Measurements from ENCODE around the gene RILPL1. TPM values are rescaled to one million over a fixed set of nuclear protein-coding genes. Genes with fewer than 3 reads are reported as not detected.
"Not testable (repeated sequence)": the region's sequence is repeated elsewhere in the genome, so short reads cannot be mapped to it uniquely, and the experiment has no call there.

RILPL1 gene
- total and polyA plus RNA-seq, 9 of the 15 experiments (the other 6 are each of a cell fraction or from before 2014, with no cell fraction given), result 0.25 to 10.6 (median 8.6) TPM

GRCh38 chr12:123580772-123581171 is 47.3 kb upstream of the RILPL1 start:
- Histone ChIP-seq H3K9ac (ENCODE audit: insufficient read depth in 1 of 2, low read depth in 2 of 2, low read length in 2 of 2) (no peak overlapping the region), H3K36me3 (ENCODE audit: control insufficient read depth, insufficient read depth, low read length) (peaks cover 6% of the 10 kb centered on the region; the same call in 1 of the 3 replicates), H3K4me3 (no peak overlapping the region), H3K79me2 (ENCODE audit: control insufficient read depth, insufficient read depth, low read length) (peaks cover 38% of the 10 kb centered on the region), H3K4me2 (ENCODE audit: insufficient read depth, low read length) (no peak overlapping the region), H4K20me1 (replicated peaks; ENCODE audit: control insufficient read depth, insufficient read depth, low read length) (no peaks in the 10 kb centered on the region), H3K9me1 (ENCODE audit: control insufficient read depth, insufficient read depth, low read length) (no peaks in the 10 kb centered on the region), H3K9me3 (replicated peaks; ENCODE audit: control insufficient read depth, insufficient read depth, low read depth, low read length) (no peaks in the 10 kb centered on the region), H3K4me1 (replicated peaks in 1 of 2; ENCODE audit: control insufficient read depth in 2 of 2, insufficient read depth in 2 of 2, low read length in 2 of 2) (peaks cover 11 to 12% of the 10 kb centered on the region in 2 experiments), H3K27me3 (ENCODE audit: control insufficient read depth in 2 of 2, insufficient read depth in 2 of 2, low read length in 2 of 2) (no peaks in the 10 kb centered on the region), H3K27ac (ENCODE audit: extremely low read depth, low read depth, low read length) (no peak overlapping the region), H2AFZ (ENCODE audit: low read depth, low read length) (no peak overlapping the region)
- BruUV-seq (replicated peaks), result no TSS peak
- in situ Hi-C loops (cut with MboI) (no loop called here), intact Hi-C loops (cut with micrococcal nuclease) (loop anchor here (5.0 kb wide), 2 partner anchors 123 to 218 kb away; partner anchors contain the start of genes SBNO1 and SNRNP35)
- DNase-seq (ENCODE audit: extremely low read depth in 1 of 4, low spot score in 3 of 4) (no peak), ATAC-seq (no peak), FAIRE-seq (no peak)
- 88% methylated on average over 4 of the region's 4 CpGs for WGBS (ENCODE audit: insufficient coverage, low coverage, missing lambda C conversion rate)
- ChIA-PET CTCF (ENCODE audit: low intra/inter-chr PET ratio) (no interaction called here), POLR2A (interaction anchor here (1.8 kb wide), 1 partner anchor 9 kb away, joined by 5 read pairs; no protein-coding TSS in a partner anchor)
- TF ChIP-seq FUS (optimal IDR thresholded peaks at IDR 0.05; ENCODE audit: low read depth, low read length) (no peak), JUNB (CRISPR knock-in tag; conservative IDR thresholded peaks at IDR 0.05) (no peak), ZNF695 (CRISPR knock-in tag; IDR thresholded peaks at IDR 0.05) (no peak)

GRCh38 chr12:123578829-123579228 is 45.3 kb upstream of the RILPL1 start:
- H3K27ac ChIP-seq (ENCODE audit: extremely low read depth, low read depth, low read length); DNase-seq (ENCODE audit: extremely low read depth in 1 of 4, low spot score in 3 of 4); H4K20me1 ChIP-seq (replicated peaks; ENCODE audit: control insufficient read depth, insufficient read depth, low read length); H3K27me3 ChIP-seq (ENCODE audit: control insufficient read depth in 2 of 2, insufficient read depth in 2 of 2, low read length in 2 of 2); ATAC-seq; intact Hi-C loops (cut with micrococcal nuclease); H3K9ac ChIP-seq (ENCODE audit: insufficient read depth in 1 of 2, low read depth in 2 of 2, low read length in 2 of 2); H3K4me3 ChIP-seq; CTCF ChIA-PET (ENCODE audit: low intra/inter-chr PET ratio); in situ Hi-C loops (cut with MboI); H3K9me3 ChIP-seq (replicated peaks; ENCODE audit: control insufficient read depth, insufficient read depth, low read depth, low read length); H3K9me1 ChIP-seq (ENCODE audit: control insufficient read depth, insufficient read depth, low read length); FAIRE-seq; H2AFZ ChIP-seq (ENCODE audit: low read depth, low read length); H3K36me3 ChIP-seq (ENCODE audit: control insufficient read depth, insufficient read depth, low read length); H3K4me2 ChIP-seq (ENCODE audit: insufficient read depth, low read length); BruUV-seq (replicated peaks); POLR2A ChIA-PET; H3K4me1 ChIP-seq (replicated peaks in 1 of 2; ENCODE audit: control insufficient read depth in 2 of 2, insufficient read depth in 2 of 2, low read length in 2 of 2): not testable (repeated sequence)
- 87% methylated on average over 4 of the region's 4 CpGs for WGBS (ENCODE audit: insufficient coverage, low coverage, missing lambda C conversion rate)
- H3K79me2 ChIP-seq (ENCODE audit: control insufficient read depth, insufficient read depth, low read length), result peaks cover 19% of the 10 kb centered on the region
- TF ChIP-seq ZNF121 (CRISPR knock-in tag; conservative IDR thresholded peaks at IDR 0.05), result peak; percentile 82
- peak; percentile 24 for TF ChIP-seq RBM25 (IDR thresholded peaks at IDR 0.05; ENCODE audit: low read depth, low read length, severe bottlenecking)

Measured in K562 (cell line).